Gastrocnemius medialis (tissue), 4 donors: ENCODE data around the gene RITA1.

Experiments used
- CTCF ChIP-seq, 5 experiments: fragments of 450-650 bp in 3 of 5; fragments of 200-600 bp in 2 of 5; sonication (generic) in 2 of 5; IDR thresholded peaks in 4 of 5; conservative IDR thresholded peaks in 1 of 5; 1 replicate in 4 of 5; 2 replicates in 1 of 5; pipeline ENCODE4 v1.5.1; 2016 to 2019; ENCODE audit warnings: antibody characterized with exemption in 5 of 5, mild to moderate bottlenecking in 3 of 5, moderate library complexity in 3 of 5
- POLR2A ChIP-seq, 2 donors: fragments of 450-650 bp; IDR thresholded peaks; one replicate each; pipeline ENCODE4 v1.6.1; 2017; ENCODE audit warnings: antibody characterized with exemption in 2 of 2, mild to moderate bottlenecking in 2 of 2, moderate library complexity in 2 of 2

- TF ChIP-seq CTCF (IDR thresholded peaks at IDR 0.05 in 4 of 5, conservative IDR thresholded peaks at IDR 0.05 in 1 of 5) (no peak), POLR2A (IDR thresholded peaks at IDR 0.05) (no peak)
Observed at GRCh38 chr12:113170457-113170856, 15.1 kb upstream of the RITA1 start.
